Subcutaneous adipose tissue (tissue), 4 donors: ENCODE measurements around the gene ADAMTSL4. TPM values are rescaled to one million over a fixed set of nuclear protein-coding genes. Genes with fewer than 3 reads are reported as not detected.

ENCODE experiments used
- CTCF ChIP-seq: fragments of 450-650 bp; IDR thresholded peaks from one replicate; pipeline ENCODE4 v1.5.1; 2016; ENCODE audit warnings: low read depth, mild to moderate bottlenecking, control low read depth, antibody characterized with exemption, moderate library complexity
- total RNA-seq, 4 donors: library from RNA; depleted of rRNA; stranded (reverse); fragments of >200 nt; gene quantifications; one replicate each; pipeline ENCODE4 v1.1.0, GENCODE V29; 2016

ADAMTSL4 gene
- total RNA-seq, 4 donors from 2014 or later: 36.3 to 53.9 (median 49.1) TPM

- TF ChIP-seq CTCF: no peak
Observed at GRCh38 chr1:150535511-150536287, 13.5 kb upstream of the ADAMTSL4 start.

GRCh38 chr1:150536836-150537731, 12.1 kb upstream of the ADAMTSL4 start:
- no peak for TF ChIP-seq CTCF

GRCh38 chr1:150537732-150538684, 11.2 kb upstream of the ADAMTSL4 start:
- TF ChIP-seq CTCF: no peak

GRCh38 chr1:150543500-150544143, 5.6 kb upstream of the ADAMTSL4 start:
- TF ChIP-seq CTCF: no peak

GRCh38 chr1:150544204-150544603, 5.0 kb upstream of the ADAMTSL4 start:
- no peak for TF ChIP-seq CTCF

GRCh38 chr1:150545486-150546032, 3.6 kb upstream of the ADAMTSL4 start:
- TF ChIP-seq CTCF: no peak
